GM12891 (cell line): Measurements from ENCODE around the gene DACH1. TPM values are rescaled to one million over a fixed set of nuclear protein-coding genes. Genes with fewer than 3 reads are reported as not detected.
"Not testable (repeated sequence)": the region's sequence is repeated elsewhere in the genome, so short reads cannot be mapped to it uniquely, and the experiment has no call there.

Experiments
- DNase-seq: peaks from one replicate; pipeline ENCODE4 v3.0.0; 2011; ENCODE audit warnings: low spot score; ENCODE audit not compliant: insufficient read length
- FAIRE-seq: peaks from 2 replicates; lab custom pipeline; 2011; peaks lifted over from hg19 to GRCh38; lab: Jason Lieb, UNC
- PAX5 ChIP-seq: IDR thresholded peaks from 2 replicates; pipeline ENCODE4 v1.6.1; 2011; ENCODE audit warnings: low read length, moderate library complexity, mild to moderate bottlenecking; ENCODE audit not compliant: insufficient read depth, severe bottlenecking
- POLR2A ChIP-seq: IDR thresholded peaks from 2 replicates; pipeline ENCODE4 v1.6.1; 2011; ENCODE audit warnings: low read depth, low read length, control low read depth
- POLR2AphosphoS5 ChIP-seq: IDR thresholded peaks from 2 replicates; pipeline ENCODE4 v1.6.1; 2011; ENCODE audit warnings: low read depth, low read length, control low read depth
- POU2F2 ChIP-seq: IDR thresholded peaks from 2 replicates; pipeline ENCODE4 v1.6.1; 2011; ENCODE audit warnings: low read depth, mild to moderate bottlenecking, control low read depth, low read length, moderate library complexity
- SPI1 ChIP-seq: IDR thresholded peaks from 2 replicates; pipeline ENCODE4 v1.6.1; 2011; ENCODE audit warnings: low read depth, low read length, control low read depth
- TAF1 ChIP-seq: IDR thresholded peaks from 2 replicates; pipeline ENCODE4 v1.6.1; 2011; ENCODE audit warnings: low read depth, low read length, control low read depth
- polyA plus RNA-seq: library from polyadenylated mRNA; unstranded; fragments of >200 nt; gene quantifications from one replicate; pipeline ENCODE4 v1.2.1, GENCODE V29; 2012; ENCODE audit warnings: low read depth, missing spikeins, inconsistent platforms; ENCODE audit not compliant: missing spikeins

The DACH1 gene
- not detected for polyA plus RNA-seq

GRCh38 chr13:71867131-71867814 lies at the start of gene DACH1:
Gene DACH1, minus strand, starts transcription at chr13:71867204.
- TF ChIP-seq POLR2A, result no peak
- no peak for TF ChIP-seq POU2F2
- no peak for TF ChIP-seq TAF1
- TF ChIP-seq SPI1, result no peak
- TF ChIP-seq PAX5, result no peak
- TF ChIP-seq POLR2AphosphoS5, result no peak
- DNase-seq (peak; percentile 26), FAIRE-seq (peak; percentile 9)

- DNase-seq, result no peak
- no peak for FAIRE-seq
- no peak for TF ChIP-seq TAF1
- TF ChIP-seq POU2F2, result no peak
- TF ChIP-seq POLR2AphosphoS5, result no peak
- no peak for TF ChIP-seq SPI1
- TF ChIP-seq PAX5, result no peak
- no peak for TF ChIP-seq POLR2A
Observed at GRCh38 chr13:71913717-71914116, 46.7 kb upstream of the DACH1 start.

GRCh38 chr13:71912524-71912923 lies 45.5 kb upstream of the DACH1 start:
- no peak for TF ChIP-seq POLR2AphosphoS5
- no peak for TF ChIP-seq TAF1
- no peak for TF ChIP-seq POU2F2
- no peak for TF ChIP-seq POLR2A
- TF ChIP-seq PAX5, result no peak
- TF ChIP-seq SPI1, result no peak
- FAIRE-seq (no peak), DNase-seq (no peak)

- no peak for FAIRE-seq
- no peak for DNase-seq
- TF ChIP-seq POLR2A (no peak), PAX5 (no peak), TAF1 (no peak), POLR2AphosphoS5 (no peak), SPI1 (no peak), POU2F2 (no peak)
Observed at GRCh38 chr13:71906448-71906847, 39.4 kb upstream of the DACH1 start.

GRCh38 chr13:71902676-71903075 lies 35.7 kb upstream of the DACH1 start:
- DNase-seq (no peak), FAIRE-seq (no peak)
- TF ChIP-seq POLR2AphosphoS5, result no peak
- TF ChIP-seq POLR2A, result no peak
- no peak for TF ChIP-seq POU2F2
- no peak for TF ChIP-seq TAF1
- no peak for TF ChIP-seq SPI1
- no peak for TF ChIP-seq PAX5

- FAIRE-seq, DNase-seq: not testable (repeated sequence)
Observed at GRCh38 chr13:71893506-71893905, 26.5 kb upstream of the DACH1 start.

GRCh38 chr13:71886880-71887279 lies 19.9 kb upstream of the DACH1 start:
- FAIRE-seq (no peak), DNase-seq (no peak)
- TF ChIP-seq POU2F2 (no peak), TAF1 (no peak), PAX5 (no peak), POLR2A (no peak), SPI1 (no peak), POLR2AphosphoS5 (no peak)

GRCh38 chr13:71882120-71882519 lies 15.1 kb upstream of the DACH1 start:
- no peak for TF ChIP-seq POLR2A
- FAIRE-seq, result no peak
- DNase-seq, result no peak

GRCh38 chr13:71880753-71881541 lies 13.9 kb upstream of the DACH1 start:
- no peak for DNase-seq
- TF ChIP-seq POU2F2, result no peak
- TF ChIP-seq POLR2A, result no peak
- TF ChIP-seq PAX5, result no peak
- TF ChIP-seq SPI1, result no peak
- no peak for TF ChIP-seq TAF1
- TF ChIP-seq POLR2AphosphoS5, result no peak
- no peak for FAIRE-seq

GRCh38 chr13:71879808-71880344 lies 12.9 kb upstream of the DACH1 start:
- DNase-seq (no peak), FAIRE-seq (no peak)
- TF ChIP-seq POU2F2, result no peak
- no peak for TF ChIP-seq TAF1
- no peak for TF ChIP-seq SPI1
- no peak for TF ChIP-seq POLR2AphosphoS5
- no peak for TF ChIP-seq PAX5
- no peak for TF ChIP-seq POLR2A
